Astrocyte (in vitro differentiated cells and primary cell): ENCODE measurements around the gene PCNX1. TPM values are rescaled to one million over a fixed set of nuclear protein-coding genes. Genes with fewer than 3 reads are reported as not detected.

Source experiments
- DNase-seq: peaks from one replicate; pipeline ENCODE4 v3.0.0-alpha.2; 2010; ENCODE audit warnings: low read depth
- FAIRE-seq: peaks from 2 replicates; lab custom pipeline; 2011; peaks lifted over from hg19 to GRCh38; lab: Jason Lieb, UNC
- H2AFZ ChIP-seq: 2 replicates; pipeline ENCODE4 v1.6.0; 2012; ENCODE audit warnings: low read depth, low read length, inconsistent platforms
- H3K27ac ChIP-seq: 2 replicates; pipeline ENCODE4 v1.5.1; 2011; ENCODE audit warnings: low read depth, low read length, inconsistent platforms
- H3K27me3 ChIP-seq: 2 replicates; pipeline ENCODE4 v1.6.0; 2011; ENCODE audit warnings: low read length, inconsistent platforms; ENCODE audit not compliant: insufficient read depth
- H3K36me3 ChIP-seq: 2 replicates; pipeline ENCODE4 v1.5.1; 2011; ENCODE audit warnings: low read length, inconsistent platforms; ENCODE audit not compliant: insufficient read depth
- H3K4me1 ChIP-seq: 2 replicates; pipeline ENCODE4 v1.5.1; 2011; ENCODE audit warnings: low read length, inconsistent platforms; ENCODE audit not compliant: insufficient read depth
- H3K4me2 ChIP-seq: 2 replicates; pipeline ENCODE4 v1.6.0; 2012; ENCODE audit warnings: low read length, inconsistent platforms
- H3K4me3 ChIP-seq: 2 replicates; pipeline ENCODE4 v1.5.1; 2011; ENCODE audit warnings: low read depth, mild to moderate bottlenecking, low read length, inconsistent platforms; ENCODE audit not compliant: insufficient read depth
- H3K79me2 ChIP-seq: 2 replicates; pipeline ENCODE4 v1.6.0; 2012; ENCODE audit warnings: mild to moderate bottlenecking, low read length, inconsistent platforms; ENCODE audit not compliant: insufficient read depth
- H3K9ac ChIP-seq: 2 replicates; pipeline ENCODE4 v1.6.0; 2012; ENCODE audit warnings: mild to moderate bottlenecking, low read length, inconsistent platforms
- H3K9me3 ChIP-seq: 2 replicates; pipeline ENCODE4 v1.5.1; 2012; ENCODE audit warnings: low read depth, mild to moderate bottlenecking, low read length, inconsistent platforms; ENCODE audit not compliant: insufficient read depth
- H4K20me1 ChIP-seq: 2 replicates; pipeline ENCODE4 v1.6.0; 2012; ENCODE audit warnings: low read length, inconsistent platforms; ENCODE audit not compliant: insufficient read depth
- H3K27ac Mint-ChIP-seq: one replicate; pipeline ENCODE4 v1.8.0; 2021; ENCODE audit warnings: mild to moderate bottlenecking, mixed read lengths; ENCODE audit not compliant: unreplicated experiment
- H3K27me3 Mint-ChIP-seq: one replicate; pipeline ENCODE4 v1.8.0; 2021; ENCODE audit warnings: low read depth, mixed read lengths; ENCODE audit not compliant: unreplicated experiment
- H3K36me3 Mint-ChIP-seq: one replicate; pipeline ENCODE4 v1.8.0; 2021; ENCODE audit warnings: low read depth, mixed read lengths; ENCODE audit not compliant: unreplicated experiment
- H3K4me1 Mint-ChIP-seq: one replicate; pipeline ENCODE4 v1.8.0; 2021; ENCODE audit warnings: low read depth, mixed read lengths; ENCODE audit not compliant: unreplicated experiment
- H3K4me3 Mint-ChIP-seq: one replicate; pipeline ENCODE4 v1.8.0; 2021; ENCODE audit warnings: mild to moderate bottlenecking, moderate library complexity, mixed read lengths; ENCODE audit not compliant: unreplicated experiment
- H3K9me3 Mint-ChIP-seq: one replicate; pipeline ENCODE4 v1.8.0; 2021; ENCODE audit warnings: mild to moderate bottlenecking, mixed read lengths; ENCODE audit not compliant: unreplicated experiment
- EZH2 ChIP-seq: IDR thresholded peaks from 2 replicates; pipeline ENCODE4 v1.6.1; 2012; ENCODE audit warnings: mild to moderate bottlenecking, low read length, inconsistent platforms; ENCODE audit not compliant: insufficient read depth
- total RNA-seq: library from RNA; stranded (reverse); gene quantifications from 2 replicates; pipeline ENCODE4 v1.2.1, GENCODE V29; 2021
- TF ChIP-seq, protein P1 (sequence below): IDR thresholded peaks from 2 replicates; pipeline ENCODE4 v1.5.1; 2011; ENCODE audit warnings: low read depth, mild to moderate bottlenecking, inconsistent platforms, low read length, moderate library complexity; ENCODE audit not compliant: insufficient read depth

Gene PCNX1
- total RNA-seq, 1 donor from 2014 or later, result 91.3 TPM

DNA sequence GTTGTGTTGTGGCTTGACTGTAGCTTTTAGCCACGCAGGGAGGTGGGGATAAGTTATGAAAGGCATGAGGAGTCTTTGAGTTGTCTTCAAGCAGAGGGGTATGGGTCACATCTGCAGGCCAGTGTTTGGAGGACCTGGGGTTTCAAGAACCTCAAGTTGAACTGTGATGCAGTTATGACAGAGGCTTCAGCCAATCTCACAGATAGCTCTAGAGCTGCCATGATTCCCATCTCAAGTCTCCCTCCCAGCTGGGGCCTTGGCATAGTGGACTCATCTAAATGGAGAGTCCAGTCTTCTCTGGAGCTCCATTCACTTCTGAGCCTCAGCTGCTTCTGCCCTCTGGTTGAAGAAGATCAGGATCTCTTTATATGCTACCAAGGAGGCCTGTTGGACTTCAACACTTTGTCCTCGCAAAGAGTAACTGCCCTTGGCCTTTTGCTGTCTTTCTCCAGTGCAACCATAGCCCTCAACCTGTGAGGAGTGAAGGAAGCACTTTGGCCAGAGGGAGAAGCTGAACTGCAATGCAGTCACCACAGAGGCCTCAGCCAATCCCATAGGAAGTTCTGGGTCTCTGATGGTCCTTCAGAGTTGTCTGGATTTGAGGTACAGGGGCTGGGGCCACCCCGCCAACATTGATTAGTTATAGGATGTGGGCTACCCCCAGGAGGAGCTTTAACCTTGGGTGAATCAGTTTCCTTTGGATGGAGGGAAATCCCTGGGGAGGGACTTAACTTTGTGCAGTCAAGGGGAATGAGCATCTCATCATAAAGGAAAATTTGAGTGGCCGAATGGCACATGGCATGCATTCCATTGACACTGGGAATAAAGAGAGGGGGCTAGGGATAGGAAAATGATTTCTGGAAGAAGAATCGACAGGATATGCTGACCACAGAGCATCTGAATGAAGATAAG is 230.5 kb downstream of the PCNX1 start:
- H2AFZ ChIP-seq, result no peak overlapping the region
- TF ChIP-seq, protein P1, sequence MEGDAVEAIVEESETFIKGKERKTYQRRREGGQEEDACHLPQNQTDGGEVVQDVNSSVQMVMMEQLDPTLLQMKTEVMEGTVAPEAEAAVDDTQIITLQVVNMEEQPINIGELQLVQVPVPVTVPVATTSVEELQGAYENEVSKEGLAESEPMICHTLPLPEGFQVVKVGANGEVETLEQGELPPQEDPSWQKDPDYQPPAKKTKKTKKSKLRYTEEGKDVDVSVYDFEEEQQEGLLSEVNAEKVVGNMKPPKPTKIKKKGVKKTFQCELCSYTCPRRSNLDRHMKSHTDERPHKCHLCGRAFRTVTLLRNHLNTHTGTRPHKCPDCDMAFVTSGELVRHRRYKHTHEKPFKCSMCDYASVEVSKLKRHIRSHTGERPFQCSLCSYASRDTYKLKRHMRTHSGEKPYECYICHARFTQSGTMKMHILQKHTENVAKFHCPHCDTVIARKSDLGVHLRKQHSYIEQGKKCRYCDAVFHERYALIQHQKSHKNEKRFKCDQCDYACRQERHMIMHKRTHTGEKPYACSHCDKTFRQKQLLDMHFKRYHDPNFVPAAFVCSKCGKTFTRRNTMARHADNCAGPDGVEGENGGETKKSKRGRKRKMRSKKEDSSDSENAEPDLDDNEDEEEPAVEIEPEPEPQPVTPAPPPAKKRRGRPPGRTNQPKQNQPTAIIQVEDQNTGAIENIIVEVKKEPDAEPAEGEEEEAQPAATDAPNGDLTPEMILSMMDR, result no peak
- TF ChIP-seq EZH2, result no peak
- H3K9me3 ChIP-seq, result no peaks in the 10 kb centered on the region
- Mint-ChIP-seq H3K9me3 (peaks cover 6% of the 10 kb centered on the region), H3K27ac (peak overlapping the region; percentile 16), H3K4me1 (peaks cover 13% of the 10 kb centered on the region), H3K36me3 (no peaks in the 10 kb centered on the region), H3K27me3 (peaks cover 4% of the 10 kb centered on the region), H3K4me3 (no peak overlapping the region)
- H3K4me2 ChIP-seq, result peak overlapping the region; percentile 2
- no peak overlapping the region for H3K27ac ChIP-seq
- FAIRE-seq (no peak), DNase-seq (peak; percentile 53)
- no peak overlapping the region for H3K4me3 ChIP-seq
- H3K9ac ChIP-seq, result no peak overlapping the region
- H3K79me2 ChIP-seq, result no peaks in the 10 kb centered on the region
- H3K4me1 ChIP-seq, result peaks cover 19% of the 10 kb centered on the region
- no peaks in the 10 kb centered on the region for H3K27me3 ChIP-seq
- H4K20me1 ChIP-seq, result no peaks in the 10 kb centered on the region
- no peaks in the 10 kb centered on the region for H3K36me3 ChIP-seq

DNA sequence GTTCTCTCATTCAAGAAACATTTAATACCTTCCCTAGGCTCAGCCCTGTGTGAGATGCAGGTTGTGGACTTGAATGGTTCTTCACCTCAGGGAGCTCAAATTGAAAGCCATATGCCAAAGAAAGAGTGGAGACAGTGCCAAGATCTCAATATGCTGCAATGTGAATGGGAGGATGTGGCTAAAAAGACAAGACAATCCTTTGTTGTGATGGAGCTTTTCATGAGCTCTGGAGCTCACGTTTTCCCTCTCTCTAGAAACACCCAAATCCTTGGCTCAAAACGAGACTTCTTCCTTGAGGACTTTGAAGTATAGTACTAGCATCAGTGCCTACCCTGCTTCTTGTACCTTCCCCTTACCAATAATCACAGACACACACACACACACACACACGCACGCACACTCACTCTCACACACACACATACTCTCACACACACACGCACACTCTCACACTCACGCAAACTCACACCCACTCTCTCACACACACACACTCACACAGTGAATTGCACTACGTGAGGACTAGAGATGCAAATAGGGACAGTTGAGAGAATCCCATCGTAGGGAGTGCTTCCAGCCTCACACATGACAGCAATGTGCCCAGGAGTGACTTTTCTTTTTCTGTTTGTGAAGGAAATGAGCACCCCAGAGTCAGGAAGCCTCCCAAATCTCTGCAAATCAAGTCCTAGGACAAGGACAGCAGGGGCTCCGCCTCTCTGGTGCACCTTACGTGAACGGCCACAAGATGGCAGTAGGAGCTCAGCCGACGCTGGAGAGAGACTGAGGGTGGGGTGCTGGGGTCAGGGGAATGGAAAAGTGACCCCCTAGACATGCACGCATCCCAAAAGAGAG is 231.4 kb downstream of the PCNX1 start:
- Mint-ChIP-seq H3K27me3 (peaks cover 4% of the 10 kb centered on the region), H3K4me3 (no peak overlapping the region), H3K9me3 (peaks cover 9% of the 10 kb centered on the region), H3K36me3 (no peaks in the 10 kb centered on the region), H3K4me1 (peaks cover 22% of the 10 kb centered on the region), H3K27ac (no peak overlapping the region)
- Histone ChIP-seq H3K27ac (no peak overlapping the region), H4K20me1 (no peaks in the 10 kb centered on the region), H2AFZ (peak overlapping the region; percentile 43), H3K9ac (peak overlapping the region; percentile 55), H3K4me2 (peak overlapping the region; percentile 6), H3K9me3 (no peaks in the 10 kb centered on the region), H3K36me3 (no peaks in the 10 kb centered on the region), H3K4me3 (no peak overlapping the region), H3K79me2 (no peaks in the 10 kb centered on the region), H3K27me3 (no peaks in the 10 kb centered on the region), H3K4me1 (peaks cover 28% of the 10 kb centered on the region)
- DNase-seq (no peak), FAIRE-seq (peak; percentile 71)
- TF ChIP-seq, protein P1, result peak; percentile 83
- no peak for TF ChIP-seq EZH2
